Loucy (cell line): ENCODE measurements around the gene CHD6.

ENCODE experiments used
- H2AFZ ChIP-seq: fragments of 200-600 bp; sonication (generic); 2 replicates; pipeline ENCODE4 v1.6.0; 2016; ENCODE audit warnings: antibody characterized with exemption, mild to moderate bottlenecking, low read length, moderate library complexity
- H3F3A ChIP-seq: fragments of 200-600 bp; 2 replicates; pipeline ENCODE4 v1.6.0; 2016; ENCODE audit warnings: antibody characterized with exemption, low read depth, mild to moderate bottlenecking
- H3K27me3 ChIP-seq: fragments of 200-600 bp; sonication (generic); 2 replicates; pipeline ENCODE4 v1.6.1; 2014; ENCODE audit warnings: low read length, mild to moderate bottlenecking; ENCODE audit not compliant: insufficient read depth, poor library complexity, severe bottlenecking
- H3K36me3 ChIP-seq: fragments of 200-600 bp; sonication (generic); 2 replicates; pipeline ENCODE4 v1.6.1; 2016; ENCODE audit warnings: low read length; ENCODE audit not compliant: insufficient read depth
- H3K4me1 ChIP-seq: fragments of 200-600 bp; sonication (generic); 2 replicates; pipeline ENCODE4 v1.5.1; 2014; ENCODE audit warnings: low read length, mild to moderate bottlenecking; ENCODE audit not compliant: insufficient read depth, poor library complexity, severe bottlenecking
- H3K4me2 ChIP-seq: fragments of 200-600 bp; sonication (generic); 2 replicates; pipeline ENCODE4 v1.6.0; 2014; ENCODE audit warnings: antibody characterized with exemption, low read length, low read depth, mild to moderate bottlenecking; ENCODE audit not compliant: poor library complexity, severe bottlenecking
- H3K4me3 ChIP-seq: fragments of 200-600 bp; sonication (generic); 2 replicates; pipeline ENCODE4 v1.5.1; 2014; ENCODE audit warnings: low read length, mild to moderate bottlenecking, mixed read lengths; ENCODE audit not compliant: poor library complexity, severe bottlenecking
- H3K79me2 ChIP-seq: fragments of 200-600 bp; sonication (generic); 2 replicates; pipeline ENCODE4 v1.6.1; 2014; ENCODE audit warnings: low read length; ENCODE audit not compliant: insufficient read depth
- H3K9ac ChIP-seq: fragments of 200-600 bp; sonication (generic); 2 replicates; pipeline ENCODE4 v1.6.0; 2014; ENCODE audit warnings: mild to moderate bottlenecking, low read depth, low read length, moderate library complexity; ENCODE audit not compliant: poor library complexity, severe bottlenecking
- H3K9me2 ChIP-seq: fragments of 200-600 bp; sonication (generic); replicated peaks from 2 replicates; pipeline ENCODE4 v1.6.1; 2016; ENCODE audit warnings: low read depth, low read length, mixed read lengths
- H3K9me3 ChIP-seq: fragments of 200-600 bp; sonication (generic); 2 replicates; pipeline ENCODE4 v1.6.1; 2014; ENCODE audit warnings: mild to moderate bottlenecking, antibody characterized with exemption, low read length, low read depth; ENCODE audit not compliant: insufficient read depth
- H4K20me1 ChIP-seq: fragments of 200-600 bp; sonication (generic); 2 replicates; pipeline ENCODE4 v1.6.0; 2014; ENCODE audit warnings: antibody characterized with exemption, low read length, mild to moderate bottlenecking; ENCODE audit not compliant: insufficient read depth, poor library complexity, severe bottlenecking
- CTCF ChIP-seq: fragments of 200-600 bp; sonication (generic); conservative IDR thresholded peaks from 2 replicates; pipeline ENCODE4 v1.5.1; 2014; ENCODE audit warnings: mild to moderate bottlenecking, antibody characterized with exemption, low read length
- EZH2phosphoT487 ChIP-seq: fragments of 200-600 bp; IDR thresholded peaks from 2 replicates; pipeline ENCODE4 v1.6.1; 2018; ENCODE audit warnings: antibody characterized with exemption, mild to moderate bottlenecking, moderate library complexity, borderline replicate concordance

Gene CHD6

GRCh38 chr20:41532935-41533334 is 85.2 kb downstream of the CHD6 start:
- Histone ChIP-seq H4K20me1 (peaks cover 16% of the 10 kb centered on the region), H3K9me3 (peaks cover 8% of the 10 kb centered on the region; the same call in 1 of the 2 replicates), H3K9me2 (no peaks in the 10 kb centered on the region), H3K9ac (no peak overlapping the region), H3K4me2 (no peak overlapping the region), H3K4me1 (no peaks in the 10 kb centered on the region), H3F3A (no peaks in the 10 kb centered on the region), H3K36me3 (peaks cover 56% of the 10 kb centered on the region; the same call in 1 of the 2 replicates), H3K27me3 (no peaks in the 10 kb centered on the region), H3K4me3 (no peak overlapping the region), H2AFZ (no peak overlapping the region), H3K79me2 (peaks cover 44% of the 10 kb centered on the region)
- no peak for TF ChIP-seq CTCF

- H3K4me2 ChIP-seq, result no peak overlapping the region
- H3K36me3 ChIP-seq, result peaks cover 52% of the 10 kb centered on the region; the same call in 1 of the 2 replicates
- TF ChIP-seq CTCF (no peak), EZH2phosphoT487 (no peak)
- peaks cover 18% of the 10 kb centered on the region for H4K20me1 ChIP-seq
- peaks cover 2% of the 10 kb centered on the region for H3K4me1 ChIP-seq
- H3K27me3 ChIP-seq, result no peaks in the 10 kb centered on the region
- H3K9ac ChIP-seq, result no peak overlapping the region
- no peak overlapping the region for H2AFZ ChIP-seq
- H3K9me3 ChIP-seq, result no peaks in the 10 kb centered on the region
- H3K79me2 ChIP-seq, result peaks cover 50% of the 10 kb centered on the region
- H3K9me2 ChIP-seq, result no peaks in the 10 kb centered on the region
- H3K4me3 ChIP-seq, result no peak overlapping the region
- H3F3A ChIP-seq, result no peaks in the 10 kb centered on the region
Measured at GRCh38 chr20:41531518-41532275, 86.5 kb downstream of the CHD6 start.

- Histone ChIP-seq H3K9ac (no peak overlapping the region), H3K4me1 (peaks cover 10% of the 10 kb centered on the region), H3K9me3 (no peaks in the 10 kb centered on the region), H3K4me2 (no peak overlapping the region), H3K79me2 (peaks cover 51% of the 10 kb centered on the region), H4K20me1 (peaks cover 25% of the 10 kb centered on the region), H2AFZ (no peak overlapping the region), H3K9me2 (no peaks in the 10 kb centered on the region), H3K27me3 (no peaks in the 10 kb centered on the region), H3K4me3 (no peak overlapping the region), H3F3A (no peaks in the 10 kb centered on the region), H3K36me3 (peaks cover 50% of the 10 kb centered on the region; the same call in 1 of the 2 replicates)
- TF ChIP-seq EZH2phosphoT487 (no peak), CTCF (no peak)
Measured at GRCh38 chr20:41530923-41531322, 87.3 kb downstream of the CHD6 start.
